AG04449 (cell line): ENCODE measurements around the gene LZTS2.
"Not testable (repeated sequence)": the region's sequence is repeated elsewhere in the genome, so short reads cannot be mapped to it uniquely, and the experiment has no call there.

ENCODE experiments used
- CTCF ChIA-PET: fragments of 350-600 bp; formaldehyde crosslinking; extraction: SDS; loops from one replicate; lab custom pipeline; 2021; ENCODE audit warnings: antibody characterized with exemption; lab: Yijun Ruan, JAX
- POLR2A ChIA-PET: fragments of 400-600, 350-600 bp; formaldehyde crosslinking; extraction: SDS; loops from one replicate; lab custom pipeline; 2020; ENCODE audit warnings: antibody characterized with exemption, inconsistent platforms; lab: Yijun Ruan, JAX
- DNase-seq: peaks from one replicate; pipeline ENCODE4 v3.0.0-alpha.2; 2010; ENCODE audit warnings: low read depth, low spot score
- H3K4me3 ChIP-seq: 2 replicates; pipeline ENCODE4 v1.5.1; 2011; ENCODE audit warnings: low read depth, mild to moderate bottlenecking, control low read depth, low read length
- TF ChIP-seq, protein P1 (sequence below): IDR thresholded peaks from one replicate; pipeline ENCODE4 v1.5.1; 2011; ENCODE audit warnings: mild to moderate bottlenecking, moderate library complexity, low read length, control low read depth, inconsistent platforms; ENCODE audit not compliant: insufficient read depth; ENCODE audit errors: missing control alignments

LZTS2 gene

DNA sequence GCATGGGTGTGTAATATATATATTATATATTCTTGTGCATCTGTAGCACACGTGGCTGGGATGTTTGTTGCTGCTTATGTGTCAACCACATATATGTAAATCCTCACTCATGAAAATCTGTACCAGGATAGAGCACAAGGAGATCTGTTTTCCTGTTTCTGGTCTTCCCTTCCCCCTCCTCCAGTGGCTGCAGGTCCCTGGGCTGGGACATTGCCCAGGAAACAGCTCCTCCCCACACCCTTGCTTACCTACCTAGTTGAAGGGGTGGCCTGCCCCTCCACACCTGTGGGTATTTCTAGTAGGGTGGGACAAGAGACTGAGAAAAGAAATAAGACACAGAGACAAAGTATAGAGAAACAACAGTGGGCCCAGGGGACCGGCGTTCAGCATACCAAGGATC lies 33.7 kb downstream of the LZTS2 start:
- H3K4me3 ChIP-seq: peak overlapping the region; percentile 86
- CTCF ChIA-PET: interaction anchor here (1.3 to 35.4 kb wide), 5 partner anchors 16 to 39 kb away, joined by 3 to 1481 read pairs (median 242); partner anchors contain the start of genes KAZALD1, LZTS2, MRPL43 and TWNK

DNA sequence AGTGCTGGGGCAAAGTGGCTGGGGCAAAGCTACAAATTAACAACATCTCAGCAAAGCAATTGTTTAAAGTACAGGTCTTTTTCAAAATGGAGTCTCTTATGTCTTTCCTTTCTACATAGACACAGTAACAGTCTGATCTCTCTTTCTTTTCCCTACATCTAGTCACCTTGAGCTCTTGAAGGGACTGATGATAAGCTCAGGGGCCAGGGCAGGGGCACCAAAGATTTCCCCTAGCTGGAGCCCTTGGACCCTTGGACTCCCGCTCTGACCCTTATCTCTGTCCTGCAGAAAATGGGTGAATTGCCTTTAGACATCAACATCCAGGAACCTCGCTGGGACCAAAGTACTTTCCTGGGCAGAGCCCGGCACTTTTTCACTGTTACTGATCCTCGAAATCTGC lies 34.8 kb downstream of the LZTS2 start:
- POLR2A ChIA-PET, DNase-seq, H3K4me3 ChIP-seq: not testable (repeated sequence)
- CTCF ChIA-PET: interaction anchor here (1.7 to 35.4 kb wide), 5 partner anchors 11 to 108 kb away, joined by 4 to 1481 read pairs (median 242); partner anchors contain the start of genes KAZALD1, LZTS2, MRPL43 and TWNK

More for the DNA sequence above, 33.7 kb downstream of the LZTS2 start:
- POLR2A ChIA-PET: no interaction called here
- TF ChIP-seq, protein P1, sequence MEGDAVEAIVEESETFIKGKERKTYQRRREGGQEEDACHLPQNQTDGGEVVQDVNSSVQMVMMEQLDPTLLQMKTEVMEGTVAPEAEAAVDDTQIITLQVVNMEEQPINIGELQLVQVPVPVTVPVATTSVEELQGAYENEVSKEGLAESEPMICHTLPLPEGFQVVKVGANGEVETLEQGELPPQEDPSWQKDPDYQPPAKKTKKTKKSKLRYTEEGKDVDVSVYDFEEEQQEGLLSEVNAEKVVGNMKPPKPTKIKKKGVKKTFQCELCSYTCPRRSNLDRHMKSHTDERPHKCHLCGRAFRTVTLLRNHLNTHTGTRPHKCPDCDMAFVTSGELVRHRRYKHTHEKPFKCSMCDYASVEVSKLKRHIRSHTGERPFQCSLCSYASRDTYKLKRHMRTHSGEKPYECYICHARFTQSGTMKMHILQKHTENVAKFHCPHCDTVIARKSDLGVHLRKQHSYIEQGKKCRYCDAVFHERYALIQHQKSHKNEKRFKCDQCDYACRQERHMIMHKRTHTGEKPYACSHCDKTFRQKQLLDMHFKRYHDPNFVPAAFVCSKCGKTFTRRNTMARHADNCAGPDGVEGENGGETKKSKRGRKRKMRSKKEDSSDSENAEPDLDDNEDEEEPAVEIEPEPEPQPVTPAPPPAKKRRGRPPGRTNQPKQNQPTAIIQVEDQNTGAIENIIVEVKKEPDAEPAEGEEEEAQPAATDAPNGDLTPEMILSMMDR: no peak
- DNase-seq: no peak

DNA sequence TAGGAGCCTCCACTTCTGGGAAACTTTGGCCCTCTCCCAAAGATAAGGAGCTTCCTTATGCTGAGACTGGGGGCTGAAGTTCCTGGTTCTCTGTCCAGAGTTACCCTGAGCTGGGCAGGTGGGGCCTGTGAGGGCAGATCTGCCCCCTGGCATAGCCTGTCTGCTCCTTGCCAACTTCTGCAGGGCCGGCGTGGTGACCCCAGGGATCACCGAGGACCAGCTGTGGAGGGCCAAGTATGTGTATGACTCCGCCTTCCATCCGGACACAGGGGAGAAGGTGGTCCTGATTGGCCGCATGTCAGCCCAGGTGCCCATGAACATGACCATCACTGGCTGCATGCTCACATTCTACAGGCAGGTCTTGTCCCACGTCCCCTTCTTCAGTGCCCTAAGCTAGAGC lies 35.7 kb downstream of the LZTS2 start:
- ChIA-PET CTCF (interaction anchor here (1.0 to 35.4 kb wide), 6 partner anchors 12 to 107 kb away, joined by 3 to 1481 read pairs (median 125); partner anchors contain the start of genes KAZALD1, LZTS2, MRPL43 and TWNK), POLR2A (no interaction called here)
- H3K4me3 ChIP-seq: no peak overlapping the region
- DNase-seq: no peak
- TF ChIP-seq, protein P1: no peak

DNA sequence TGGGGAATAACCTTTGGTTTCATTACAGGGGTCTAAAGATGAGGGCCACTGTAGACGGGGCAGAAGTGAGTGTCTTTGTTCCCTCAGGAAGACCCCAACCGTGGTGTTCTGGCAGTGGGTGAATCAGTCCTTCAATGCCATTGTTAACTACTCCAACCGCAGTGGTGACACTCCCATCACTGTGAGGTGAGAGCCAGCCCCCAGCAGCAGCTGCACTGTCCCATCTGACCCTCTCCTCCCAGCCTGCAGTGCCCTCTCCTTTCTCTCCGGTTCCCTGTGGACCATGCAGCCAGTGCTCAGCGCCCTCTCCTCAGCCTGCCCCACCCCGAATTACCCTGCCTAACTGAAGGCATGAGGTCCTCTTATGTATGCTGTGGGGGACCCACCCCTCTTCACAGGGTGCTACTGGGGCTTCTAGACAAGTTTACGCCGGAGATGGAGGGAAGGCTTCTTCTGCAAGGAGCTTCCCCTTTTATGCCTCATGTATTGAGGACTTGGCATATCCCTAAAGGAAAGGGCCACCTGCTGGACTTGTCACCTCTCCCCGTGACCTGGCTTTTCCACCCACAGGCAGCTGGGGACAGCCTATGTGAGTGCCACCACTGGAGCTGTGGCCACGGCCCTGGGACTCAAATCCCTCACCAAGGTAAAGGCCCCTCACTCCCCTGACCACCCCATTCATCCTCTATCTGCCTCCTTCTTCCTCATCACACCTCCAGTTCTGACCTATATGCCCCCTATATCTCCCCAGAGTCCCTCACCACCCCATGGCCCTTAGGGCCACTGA lies 36.5 kb downstream of the LZTS2 start:
- H3K4me3 ChIP-seq: no peak overlapping the region
- ChIA-PET CTCF (interaction anchor here (1.7 to 35.4 kb wide), 5 partner anchors 13 to 106 kb away, joined by 4 to 1481 read pairs (median 242); partner anchors contain the start of genes KAZALD1, LZTS2, MRPL43 and TWNK), POLR2A (no interaction called here)
- no peak for DNase-seq
- TF ChIP-seq, protein P1: no peak

DNA sequence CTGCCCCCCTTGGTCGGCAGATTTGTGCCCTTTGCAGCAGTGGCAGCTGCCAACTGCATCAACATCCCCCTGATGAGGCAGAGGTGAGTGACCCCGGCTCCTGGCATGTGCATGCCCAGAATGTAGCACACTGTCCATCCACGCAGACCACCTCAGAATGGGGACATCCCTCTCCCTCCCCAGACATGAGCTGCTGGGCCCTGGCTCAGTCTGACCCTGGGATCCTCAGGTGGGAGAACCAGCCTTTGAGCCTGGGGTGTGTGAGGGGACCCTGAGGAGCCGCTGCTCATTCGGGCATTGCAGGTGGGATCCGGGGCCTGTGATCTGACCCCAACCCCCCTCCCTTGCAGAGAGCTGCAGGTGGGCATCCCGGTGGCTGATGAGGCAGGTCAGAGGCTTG lies 37.1 kb downstream of the LZTS2 start:
- CTCF ChIA-PET: interaction anchor here (2.4 to 35.4 kb wide), 4 partner anchors 19 to 105 kb away, joined by 8 to 1481 read pairs (median 288); partner anchors contain the start of genes KAZALD1, LZTS2, MRPL43 and TWNK
- H3K4me3 ChIP-seq: no peak overlapping the region
- DNase-seq: no peak
- POLR2A ChIA-PET: no interaction called here
- TF ChIP-seq, protein P1: no peak

DNA sequence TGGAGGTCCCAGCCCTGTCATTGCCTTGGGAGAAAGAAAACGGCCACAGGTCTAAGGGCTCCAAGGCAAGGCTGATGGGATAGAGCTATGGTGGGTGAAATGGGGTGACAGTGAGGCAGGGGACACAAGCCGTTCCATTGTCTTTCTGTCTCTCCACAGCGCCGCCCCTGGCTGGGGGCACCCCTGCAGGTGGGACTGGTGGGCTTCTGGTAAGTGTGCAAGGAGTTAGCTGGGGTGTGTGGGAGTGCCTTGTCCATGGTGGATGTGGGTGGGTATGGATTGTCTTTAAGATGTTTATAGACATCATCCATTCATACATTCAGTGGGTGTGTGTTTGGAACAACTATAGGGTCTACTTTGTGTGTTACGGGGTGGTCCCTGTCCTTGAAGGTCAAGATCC lies 38.9 kb downstream of the LZTS2 start:
- TF ChIP-seq, protein P1: no peak
- POLR2A ChIA-PET: no interaction called here
- H3K4me3 ChIP-seq: no peak overlapping the region
- no peak for DNase-seq
- CTCF ChIA-PET: interaction anchor here (1.0 to 35.4 kb wide), 5 partner anchors 0 to 44 kb away, joined by 3 to 1481 read pairs (median 333); partner anchors contain the start of genes KAZALD1, LZTS2, MRPL43 and PDZD7
